GM19035 (cell line): Measurements from ENCODE around the gene ZNF891.

Experiments
- ATAC-seq: cut with Tn5 transposase; IDR thresholded peaks from one replicate; pipeline ENCODE4 v1.9.1; 2021; ENCODE audit not compliant: unreplicated experiment

The ZNF891 gene

GRCh38 chr12:133063556-133063955, 66.5 kb downstream of the ZNF891 start:
- ATAC-seq = no peak

- no peak for ATAC-seq
Measured at GRCh38 chr12:133061954-133062353, 68.1 kb downstream of the ZNF891 start.

- no peak for ATAC-seq
Measured at GRCh38 chr12:133058203-133059113, 71.6 kb downstream of the ZNF891 start.

- no peak for ATAC-seq
Measured at GRCh38 chr12:133057446-133057845, 72.6 kb downstream of the ZNF891 start.
